ENCODE results near the gene PSIP1.
A peak's percentile ranks its signal among the peaks of the same experiment; 100 is the strongest.

The PSIP1 gene

GRCh38 chr9:15421990-15422371, 88.8 kb downstream of the PSIP1 start:
- FAIRE-seq (no peak), DNase-seq (ENCODE audit: insufficient read length, low spot score) (no peak)
- TF ChIP-seq, protein P1, sequence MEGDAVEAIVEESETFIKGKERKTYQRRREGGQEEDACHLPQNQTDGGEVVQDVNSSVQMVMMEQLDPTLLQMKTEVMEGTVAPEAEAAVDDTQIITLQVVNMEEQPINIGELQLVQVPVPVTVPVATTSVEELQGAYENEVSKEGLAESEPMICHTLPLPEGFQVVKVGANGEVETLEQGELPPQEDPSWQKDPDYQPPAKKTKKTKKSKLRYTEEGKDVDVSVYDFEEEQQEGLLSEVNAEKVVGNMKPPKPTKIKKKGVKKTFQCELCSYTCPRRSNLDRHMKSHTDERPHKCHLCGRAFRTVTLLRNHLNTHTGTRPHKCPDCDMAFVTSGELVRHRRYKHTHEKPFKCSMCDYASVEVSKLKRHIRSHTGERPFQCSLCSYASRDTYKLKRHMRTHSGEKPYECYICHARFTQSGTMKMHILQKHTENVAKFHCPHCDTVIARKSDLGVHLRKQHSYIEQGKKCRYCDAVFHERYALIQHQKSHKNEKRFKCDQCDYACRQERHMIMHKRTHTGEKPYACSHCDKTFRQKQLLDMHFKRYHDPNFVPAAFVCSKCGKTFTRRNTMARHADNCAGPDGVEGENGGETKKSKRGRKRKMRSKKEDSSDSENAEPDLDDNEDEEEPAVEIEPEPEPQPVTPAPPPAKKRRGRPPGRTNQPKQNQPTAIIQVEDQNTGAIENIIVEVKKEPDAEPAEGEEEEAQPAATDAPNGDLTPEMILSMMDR (IDR thresholded peaks at IDR 0.05; ENCODE audit: insufficient read depth, missing control alignments) = no peak

DNA sequence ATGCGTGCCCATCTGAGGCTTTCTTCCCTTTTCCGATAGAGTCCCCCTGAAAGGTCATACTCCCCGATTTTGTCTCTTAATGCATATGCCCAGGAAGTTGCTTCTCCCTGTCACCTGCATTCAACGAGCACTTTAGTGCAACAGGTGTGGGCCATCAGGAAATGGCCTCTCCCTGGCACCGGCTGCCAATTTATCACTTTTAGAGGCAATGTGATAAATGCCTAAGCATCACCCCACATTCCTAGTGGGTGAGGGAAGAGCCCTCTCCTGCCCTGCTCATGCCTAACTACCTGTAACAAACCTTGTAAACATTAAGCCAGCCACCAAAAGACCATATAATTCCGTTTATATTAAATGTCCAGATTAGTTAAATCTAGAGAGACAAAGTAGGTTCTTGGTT, 89.2 kb downstream of the PSIP1 start:
- no peak for FAIRE-seq
- TF ChIP-seq, protein P1 (IDR thresholded peaks at IDR 0.05; ENCODE audit: insufficient read depth, missing control alignments) = no peak
- DNase-seq (ENCODE audit: insufficient read length, low spot score) = no peak

GRCh38 chr9:15420796-15421195, 90.0 kb downstream of the PSIP1 start:
- no peak for DNase-seq (ENCODE audit: insufficient read length, low spot score)
- TF ChIP-seq, protein P1 (IDR thresholded peaks at IDR 0.05; ENCODE audit: insufficient read depth, missing control alignments) = no peak
- FAIRE-seq = no peak

DNA sequence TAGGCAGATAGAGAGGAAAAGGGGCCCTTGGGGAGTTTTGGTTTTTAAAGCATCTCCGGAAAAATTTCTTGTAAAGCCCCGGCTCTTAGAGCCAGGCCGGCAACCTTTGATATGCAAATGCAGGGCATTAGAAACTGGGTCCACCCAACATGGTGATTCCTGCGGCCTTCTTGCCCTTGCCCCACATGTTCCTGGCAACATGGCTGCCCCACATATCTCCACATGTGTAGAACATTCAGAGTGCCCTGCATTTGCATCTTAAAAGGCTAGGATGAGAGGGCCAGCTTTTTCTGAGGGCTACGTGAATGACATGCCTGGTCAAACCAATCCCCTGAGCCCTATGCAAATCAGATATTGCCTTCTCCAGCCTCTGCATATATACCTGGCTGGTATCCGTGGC, 93.1 kb downstream of the PSIP1 start:
- no peak for DNase-seq (ENCODE audit: insufficient read length, low spot score)
- TF ChIP-seq, protein P1 (IDR thresholded peaks at IDR 0.05; ENCODE audit: insufficient read depth, missing control alignments) = no peak
- no peak for FAIRE-seq

DNA sequence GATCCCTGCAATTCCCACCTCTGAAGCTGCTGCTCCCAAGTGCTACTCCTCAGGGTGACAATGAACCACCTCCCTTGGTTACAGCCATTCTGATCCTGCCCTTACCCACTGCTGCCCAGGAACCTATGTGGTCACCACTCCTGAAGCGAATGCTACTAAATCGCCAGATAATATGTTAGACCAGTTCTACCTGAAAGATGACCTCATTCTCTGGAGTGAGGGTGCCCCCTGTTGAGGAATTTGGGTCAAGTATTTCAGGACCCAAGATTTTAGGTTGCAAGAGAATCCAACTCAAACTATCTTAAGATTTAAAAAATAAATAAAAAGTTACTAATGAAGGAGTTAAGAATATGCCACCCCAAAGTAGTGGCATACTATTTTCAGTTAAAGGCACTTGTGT, 93.9 kb downstream of the PSIP1 start:
- DNase-seq (ENCODE audit: insufficient read length, low spot score) (no peak), FAIRE-seq (no peak)
- TF ChIP-seq, protein P1 (IDR thresholded peaks at IDR 0.05; ENCODE audit: insufficient read depth, missing control alignments) = peak; percentile 34
